GM23338 (cell line): ENCODE results near the gene SERAC1.

Experiments used
- CREB1 ChIP-seq: fragments of 250-450 bp; sonication (Bioruptor Pico); IDR thresholded peaks from 2 replicates; pipeline ENCODE4 v1.5.0; 2020; ENCODE audit warnings: low read depth, mild to moderate bottlenecking, moderate library complexity
- EZH2 ChIP-seq: fragments of 200-600 bp; sonication (generic); IDR thresholded peaks from one replicate; pipeline ENCODE4 v1.8.0; 2017; ENCODE audit warnings: antibody characterized with exemption, mild to moderate bottlenecking, low read depth; ENCODE audit not compliant: unreplicated experiment
- EZH2phosphoT487 ChIP-seq: fragments of 200-600 bp; sonication (generic); IDR thresholded peaks from one replicate; pipeline ENCODE4 v1.8.1; 2018; ENCODE audit warnings: antibody characterized with exemption; ENCODE audit not compliant: unreplicated experiment
- JUNB ChIP-seq: IDR thresholded peaks from one replicate; pipeline ENCODE4 v1.6.1; 2016; ENCODE audit warnings: antibody characterized with exemption; ENCODE audit not compliant: unreplicated experiment
- POLR2AphosphoS5 ChIP-seq: IDR thresholded peaks from 2 replicates; pipeline ENCODE4 v1.6.1; 2016; ENCODE audit warnings: antibody characterized with exemption, low read depth
- ZNF331 ChIP-seq: fragments of 250-450 bp; sonication (Bioruptor Pico); IDR thresholded peaks from 2 replicates; pipeline ENCODE4 v1.5.0; 2020; ENCODE audit warnings: low read depth, mild to moderate bottlenecking, moderate library complexity
- TF ChIP-seq, protein P1 (sequence below), 2 experiments: fragments of 200-600 bp in 1 of 2; sonication (generic) in 1 of 2; conservative IDR thresholded peaks; 2 replicates each; pipeline versions ENCODE4 v1.5.1 to v1.6.1; 2016 to 2017; ENCODE audit warnings: antibody characterized with exemption in 2 of 2, low read depth in 2 of 2, mild to moderate bottlenecking in 2 of 2, moderate library complexity in 1 of 2
- TF ChIP-seq, protein P2 (sequence below): IDR thresholded peaks from 2 replicates; pipeline ENCODE4 v1.6.1; 2016; ENCODE audit warnings: antibody characterized with exemption
- TF ChIP-seq, protein P3 (sequence below): IDR thresholded peaks from one replicate; pipeline ENCODE4 v1.6.1; 2018; ENCODE audit warnings: antibody characterized with exemption; ENCODE audit not compliant: unreplicated experiment
- TF ChIP-seq, protein P4 (sequence below): fragments of 250-450 bp; sonication (Bioruptor Pico); IDR thresholded peaks from 2 replicates; pipeline ENCODE4 v1.5.0; 2020; ENCODE audit warnings: mild to moderate bottlenecking, moderate library complexity

DNA sequence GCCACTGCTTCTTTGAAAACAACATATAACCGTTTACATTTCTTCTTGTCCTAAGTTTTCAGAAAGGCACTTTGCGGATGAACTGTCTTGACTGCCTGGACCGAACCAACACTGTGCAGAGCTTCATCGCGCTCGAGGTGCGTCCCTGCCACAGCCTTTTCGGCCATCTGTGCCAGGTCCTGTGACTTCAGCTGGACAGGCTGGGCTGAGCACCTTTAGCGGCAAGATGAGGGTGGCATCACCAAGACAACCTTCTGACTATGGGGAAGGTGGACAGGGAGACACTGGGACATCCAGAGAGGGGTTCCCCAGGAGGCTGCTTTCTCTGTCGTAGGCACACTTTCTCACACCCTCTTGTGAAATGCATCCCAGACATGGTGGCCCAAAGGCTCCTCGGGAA is 104.3 kb downstream of the SERAC1 start:
- TF ChIP-seq, protein P1, sequence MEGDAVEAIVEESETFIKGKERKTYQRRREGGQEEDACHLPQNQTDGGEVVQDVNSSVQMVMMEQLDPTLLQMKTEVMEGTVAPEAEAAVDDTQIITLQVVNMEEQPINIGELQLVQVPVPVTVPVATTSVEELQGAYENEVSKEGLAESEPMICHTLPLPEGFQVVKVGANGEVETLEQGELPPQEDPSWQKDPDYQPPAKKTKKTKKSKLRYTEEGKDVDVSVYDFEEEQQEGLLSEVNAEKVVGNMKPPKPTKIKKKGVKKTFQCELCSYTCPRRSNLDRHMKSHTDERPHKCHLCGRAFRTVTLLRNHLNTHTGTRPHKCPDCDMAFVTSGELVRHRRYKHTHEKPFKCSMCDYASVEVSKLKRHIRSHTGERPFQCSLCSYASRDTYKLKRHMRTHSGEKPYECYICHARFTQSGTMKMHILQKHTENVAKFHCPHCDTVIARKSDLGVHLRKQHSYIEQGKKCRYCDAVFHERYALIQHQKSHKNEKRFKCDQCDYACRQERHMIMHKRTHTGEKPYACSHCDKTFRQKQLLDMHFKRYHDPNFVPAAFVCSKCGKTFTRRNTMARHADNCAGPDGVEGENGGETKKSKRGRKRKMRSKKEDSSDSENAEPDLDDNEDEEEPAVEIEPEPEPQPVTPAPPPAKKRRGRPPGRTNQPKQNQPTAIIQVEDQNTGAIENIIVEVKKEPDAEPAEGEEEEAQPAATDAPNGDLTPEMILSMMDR (conservative IDR thresholded peaks at IDR 0.05; ENCODE audit: low read depth in 2 of 2), result no peak
- no peak for TF ChIP-seq POLR2AphosphoS5
- TF ChIP-seq CREB1, result no peak
- TF ChIP-seq JUNB, result no peak
- TF ChIP-seq EZH2, result no peak
- TF ChIP-seq, protein P2, sequence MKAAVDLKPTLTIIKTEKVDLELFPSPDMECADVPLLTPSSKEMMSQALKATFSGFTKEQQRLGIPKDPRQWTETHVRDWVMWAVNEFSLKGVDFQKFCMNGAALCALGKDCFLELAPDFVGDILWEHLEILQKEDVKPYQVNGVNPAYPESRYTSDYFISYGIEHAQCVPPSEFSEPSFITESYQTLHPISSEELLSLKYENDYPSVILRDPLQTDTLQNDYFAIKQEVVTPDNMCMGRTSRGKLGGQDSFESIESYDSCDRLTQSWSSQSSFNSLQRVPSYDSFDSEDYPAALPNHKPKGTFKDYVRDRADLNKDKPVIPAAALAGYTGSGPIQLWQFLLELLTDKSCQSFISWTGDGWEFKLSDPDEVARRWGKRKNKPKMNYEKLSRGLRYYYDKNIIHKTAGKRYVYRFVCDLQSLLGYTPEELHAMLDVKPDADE, result no peak
- TF ChIP-seq, protein P3, sequence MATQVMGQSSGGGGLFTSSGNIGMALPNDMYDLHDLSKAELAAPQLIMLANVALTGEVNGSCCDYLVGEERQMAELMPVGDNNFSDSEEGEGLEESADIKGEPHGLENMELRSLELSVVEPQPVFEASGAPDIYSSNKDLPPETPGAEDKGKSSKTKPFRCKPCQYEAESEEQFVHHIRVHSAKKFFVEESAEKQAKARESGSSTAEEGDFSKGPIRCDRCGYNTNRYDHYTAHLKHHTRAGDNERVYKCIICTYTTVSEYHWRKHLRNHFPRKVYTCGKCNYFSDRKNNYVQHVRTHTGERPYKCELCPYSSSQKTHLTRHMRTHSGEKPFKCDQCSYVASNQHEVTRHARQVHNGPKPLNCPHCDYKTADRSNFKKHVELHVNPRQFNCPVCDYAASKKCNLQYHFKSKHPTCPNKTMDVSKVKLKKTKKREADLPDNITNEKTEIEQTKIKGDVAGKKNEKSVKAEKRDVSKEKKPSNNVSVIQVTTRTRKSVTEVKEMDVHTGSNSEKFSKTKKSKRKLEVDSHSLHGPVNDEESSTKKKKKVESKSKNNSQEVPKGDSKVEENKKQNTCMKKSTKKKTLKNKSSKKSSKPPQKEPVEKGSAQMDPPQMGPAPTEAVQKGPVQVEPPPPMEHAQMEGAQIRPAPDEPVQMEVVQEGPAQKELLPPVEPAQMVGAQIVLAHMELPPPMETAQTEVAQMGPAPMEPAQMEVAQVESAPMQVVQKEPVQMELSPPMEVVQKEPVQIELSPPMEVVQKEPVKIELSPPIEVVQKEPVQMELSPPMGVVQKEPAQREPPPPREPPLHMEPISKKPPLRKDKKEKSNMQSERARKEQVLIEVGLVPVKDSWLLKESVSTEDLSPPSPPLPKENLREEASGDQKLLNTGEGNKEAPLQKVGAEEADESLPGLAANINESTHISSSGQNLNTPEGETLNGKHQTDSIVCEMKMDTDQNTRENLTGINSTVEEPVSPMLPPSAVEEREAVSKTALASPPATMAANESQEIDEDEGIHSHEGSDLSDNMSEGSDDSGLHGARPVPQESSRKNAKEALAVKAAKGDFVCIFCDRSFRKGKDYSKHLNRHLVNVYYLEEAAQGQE, result no peak
- no peak for TF ChIP-seq ZNF331
- TF ChIP-seq, protein P4, sequence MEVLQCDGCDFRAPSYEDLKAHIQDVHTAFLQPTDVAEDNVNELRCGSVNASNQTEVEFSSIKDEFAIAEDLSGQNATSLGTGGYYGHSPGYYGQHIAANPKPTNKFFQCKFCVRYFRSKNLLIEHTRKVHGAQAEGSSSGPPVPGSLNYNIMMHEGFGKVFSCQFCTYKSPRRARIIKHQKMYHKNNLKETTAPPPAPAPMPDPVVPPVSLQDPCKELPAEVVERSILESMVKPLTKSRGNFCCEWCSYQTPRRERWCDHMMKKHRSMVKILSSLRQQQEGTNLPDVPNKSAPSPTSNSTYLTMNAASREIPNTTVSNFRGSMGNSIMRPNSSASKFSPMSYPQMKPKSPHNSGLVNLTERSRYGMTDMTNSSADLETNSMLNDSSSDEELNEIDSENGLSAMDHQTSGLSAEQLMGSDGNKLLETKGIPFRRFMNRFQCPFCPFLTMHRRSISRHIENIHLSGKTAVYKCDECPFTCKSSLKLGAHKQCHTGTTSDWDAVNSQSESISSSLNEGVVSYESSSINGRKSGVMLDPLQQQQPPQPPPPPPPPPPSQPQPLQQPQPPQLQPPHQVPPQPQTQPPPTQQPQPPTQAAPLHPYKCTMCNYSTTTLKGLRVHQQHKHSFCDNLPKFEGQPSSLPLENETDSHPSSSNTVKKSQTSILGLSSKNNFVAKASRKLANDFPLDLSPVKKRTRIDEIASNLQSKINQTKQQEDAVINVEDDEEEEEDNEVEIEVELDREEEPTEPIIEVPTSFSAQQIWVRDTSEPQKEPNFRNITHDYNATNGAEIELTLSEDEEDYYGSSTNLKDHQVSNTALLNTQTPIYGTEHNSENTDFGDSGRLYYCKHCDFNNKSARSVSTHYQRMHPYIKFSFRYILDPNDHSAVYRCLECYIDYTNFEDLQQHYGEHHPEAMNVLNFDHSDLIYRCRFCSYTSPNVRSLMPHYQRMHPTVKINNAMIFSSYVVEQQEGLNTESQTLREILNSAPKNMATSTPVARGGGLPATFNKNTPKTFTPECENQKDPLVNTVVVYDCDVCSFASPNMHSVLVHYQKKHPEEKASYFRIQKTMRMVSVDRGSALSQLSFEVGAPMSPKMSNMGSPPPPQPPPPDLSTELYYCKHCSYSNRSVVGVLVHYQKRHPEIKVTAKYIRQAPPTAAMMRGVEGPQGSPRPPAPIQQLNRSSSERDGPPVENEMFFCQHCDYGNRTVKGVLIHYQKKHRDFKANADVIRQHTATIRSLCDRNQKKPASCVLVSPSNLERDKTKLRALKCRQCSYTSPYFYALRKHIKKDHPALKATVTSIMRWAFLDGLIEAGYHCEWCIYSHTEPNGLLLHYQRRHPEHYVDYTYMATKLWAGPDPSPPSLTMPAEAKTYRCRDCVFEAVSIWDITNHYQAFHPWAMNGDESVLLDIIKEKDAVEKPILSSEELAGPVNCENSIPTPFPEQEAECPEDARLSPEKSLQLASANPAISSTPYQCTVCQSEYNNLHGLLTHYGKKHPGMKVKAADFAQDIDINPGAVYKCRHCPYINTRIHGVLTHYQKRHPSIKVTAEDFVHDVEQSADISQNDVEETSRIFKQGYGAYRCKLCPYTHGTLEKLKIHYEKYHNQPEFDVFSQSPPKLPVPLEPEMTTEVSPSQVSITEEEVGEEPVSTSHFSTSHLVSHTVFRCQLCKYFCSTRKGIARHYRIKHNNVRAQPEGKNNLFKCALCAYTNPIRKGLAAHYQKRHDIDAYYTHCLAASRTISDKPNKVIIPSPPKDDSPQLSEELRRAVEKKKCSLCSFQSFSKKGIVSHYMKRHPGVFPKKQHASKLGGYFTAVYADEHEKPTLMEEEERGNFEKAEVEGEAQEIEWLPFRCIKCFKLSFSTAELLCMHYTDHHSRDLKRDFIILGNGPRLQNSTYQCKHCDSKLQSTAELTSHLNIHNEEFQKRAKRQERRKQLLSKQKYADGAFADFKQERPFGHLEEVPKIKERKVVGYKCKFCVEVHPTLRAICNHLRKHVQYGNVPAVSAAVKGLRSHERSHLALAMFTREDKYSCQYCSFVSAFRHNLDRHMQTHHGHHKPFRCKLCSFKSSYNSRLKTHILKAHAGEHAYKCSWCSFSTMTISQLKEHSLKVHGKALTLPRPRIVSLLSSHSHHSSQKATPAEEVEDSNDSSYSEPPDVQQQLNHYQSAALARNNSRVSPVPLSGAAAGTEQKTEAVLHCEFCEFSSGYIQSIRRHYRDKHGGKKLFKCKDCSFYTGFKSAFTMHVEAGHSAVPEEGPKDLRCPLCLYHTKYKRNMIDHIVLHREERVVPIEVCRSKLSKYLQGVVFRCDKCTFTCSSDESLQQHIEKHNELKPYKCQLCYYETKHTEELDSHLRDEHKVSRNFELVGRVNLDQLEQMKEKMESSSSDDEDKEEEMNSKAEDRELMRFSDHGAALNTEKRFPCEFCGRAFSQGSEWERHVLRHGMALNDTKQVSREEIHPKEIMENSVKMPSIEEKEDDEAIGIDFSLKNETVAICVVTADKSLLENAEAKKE (CRISPR knock-in tag), result no peak
- TF ChIP-seq EZH2phosphoT487, result no peak
